ENCODE data around the gene PEX7. TPM values are rescaled to one million over a fixed set of nuclear protein-coding genes. Genes with fewer than 3 reads are reported as not detected.
"Not testable (repeated sequence)": the region's sequence is repeated elsewhere in the genome, so short reads cannot be mapped to it uniquely, and the experiment has no call there.

The PEX7 gene
- total RNA-seq, 1 donor from 2014 or later = 6.9 TPM

GRCh38 chr6:136863752-136864151, 41.4 kb downstream of the PEX7 start:
- TF ChIP-seq CTCF (IDR thresholded peaks at IDR 0.05; ENCODE audit: unreplicated experiment) = no peak
- Mint-ChIP-seq H3K27ac (no peak overlapping the region), H3K27me3 (no peaks in the 10 kb centered on the region), H3K9me3 (ENCODE audit: low read depth) (no peaks in the 10 kb centered on the region), H3K4me1 (ENCODE audit: low read depth) (no peaks in the 10 kb centered on the region), H3K4me3 (ENCODE audit: low read depth) (no peak overlapping the region), H3K36me3 (ENCODE audit: insufficient read depth) (peaks cover 2% of the 10 kb centered on the region)
- no peak for DNase-seq (ENCODE audit: low spot score, unreplicated experiment)

DNA sequence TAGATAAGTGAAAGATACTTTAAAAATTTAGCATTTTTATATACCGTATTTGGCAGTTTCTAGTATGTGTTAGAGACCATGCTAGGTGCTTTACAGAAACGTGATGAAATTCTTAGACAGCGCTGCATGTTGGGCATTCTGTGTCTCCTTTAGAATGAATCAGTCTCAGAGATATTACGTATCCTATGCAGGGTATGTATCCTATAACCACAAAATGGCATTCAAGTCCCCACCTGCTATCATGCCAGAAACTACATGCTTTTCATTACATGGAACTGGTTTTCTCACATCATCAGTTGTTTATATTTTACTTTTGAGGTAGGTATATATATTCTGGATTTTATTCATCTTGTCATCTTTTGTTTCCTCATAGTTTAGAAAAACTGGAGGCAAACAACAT, 42.3 kb downstream of the PEX7 start:
- TF ChIP-seq CTCF (IDR thresholded peaks at IDR 0.05; ENCODE audit: unreplicated experiment) = no peak
- peaks cover 2% of the 10 kb centered on the region for H3K36me3 Mint-ChIP-seq (ENCODE audit: insufficient read depth)
- no peaks in the 10 kb centered on the region for H3K9me3 Mint-ChIP-seq (ENCODE audit: low read depth)
- H3K27me3 Mint-ChIP-seq = no peaks in the 10 kb centered on the region
- H3K4me1 Mint-ChIP-seq (ENCODE audit: low read depth) = no peaks in the 10 kb centered on the region
- H3K27ac Mint-ChIP-seq = no peak overlapping the region
- H3K4me3 Mint-ChIP-seq (ENCODE audit: low read depth) = no peak overlapping the region
- no peak for DNase-seq (ENCODE audit: low spot score, unreplicated experiment)

DNA sequence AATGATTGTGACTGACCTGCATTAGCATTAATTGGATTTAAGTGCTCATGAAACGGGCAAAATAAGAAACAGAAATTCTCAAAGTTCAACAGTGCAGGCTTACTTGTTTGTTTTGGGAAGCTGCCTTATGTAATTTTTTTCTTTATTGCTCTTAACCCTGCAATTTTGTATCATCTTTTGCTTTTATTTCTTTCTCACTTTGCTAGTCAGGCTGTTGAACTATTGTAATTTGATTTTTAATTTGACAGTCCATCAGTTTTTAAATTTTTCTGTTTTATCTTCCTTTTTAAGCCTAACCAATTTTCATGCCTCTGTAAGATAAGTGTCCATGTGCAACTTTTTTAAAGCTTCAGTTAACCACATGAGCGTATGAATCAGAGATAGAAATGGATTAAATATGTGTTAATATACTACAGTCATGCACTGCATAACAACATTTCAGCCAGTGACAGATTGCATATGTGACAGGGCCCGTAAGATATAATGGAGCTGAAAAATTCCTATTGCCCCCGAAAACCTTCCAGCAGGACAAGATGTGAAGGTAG, 44.6 kb downstream of the PEX7 start:
- Mint-ChIP-seq H3K4me3 (ENCODE audit: low read depth) (no peak overlapping the region), H3K27me3 (no peaks in the 10 kb centered on the region), H3K4me1 (ENCODE audit: low read depth) (no peaks in the 10 kb centered on the region), H3K27ac (no peak overlapping the region), H3K9me3 (ENCODE audit: low read depth) (no peaks in the 10 kb centered on the region), H3K36me3 (ENCODE audit: insufficient read depth) (peaks cover 2% of the 10 kb centered on the region)
- DNase-seq (ENCODE audit: low spot score, unreplicated experiment) = no peak
- no peak for TF ChIP-seq CTCF (IDR thresholded peaks at IDR 0.05; ENCODE audit: unreplicated experiment)

DNA sequence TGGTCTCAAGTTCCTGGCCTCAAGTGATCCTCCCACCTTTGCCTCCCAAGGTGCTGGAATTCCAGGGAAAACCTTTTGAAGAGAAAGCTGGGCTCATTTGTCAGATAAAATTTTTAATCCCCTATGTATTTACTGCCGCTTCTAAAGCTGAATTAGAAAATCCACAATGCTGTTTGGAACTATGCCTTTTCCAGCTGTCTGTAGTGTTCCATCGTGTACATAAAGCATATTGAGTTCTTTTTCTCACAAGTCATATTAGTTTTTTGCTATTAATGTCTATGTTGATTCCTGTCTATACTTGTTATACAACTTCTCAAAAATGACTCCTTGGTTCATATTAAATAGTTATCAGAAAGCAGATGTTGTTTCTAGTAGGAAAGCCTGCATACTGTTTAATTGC, 47.1 kb downstream of the PEX7 start:
- DNase-seq (ENCODE audit: low spot score, unreplicated experiment) = no peak
- H3K9me3 Mint-ChIP-seq (ENCODE audit: low read depth) = peaks cover 13% of the 10 kb centered on the region

DNA sequence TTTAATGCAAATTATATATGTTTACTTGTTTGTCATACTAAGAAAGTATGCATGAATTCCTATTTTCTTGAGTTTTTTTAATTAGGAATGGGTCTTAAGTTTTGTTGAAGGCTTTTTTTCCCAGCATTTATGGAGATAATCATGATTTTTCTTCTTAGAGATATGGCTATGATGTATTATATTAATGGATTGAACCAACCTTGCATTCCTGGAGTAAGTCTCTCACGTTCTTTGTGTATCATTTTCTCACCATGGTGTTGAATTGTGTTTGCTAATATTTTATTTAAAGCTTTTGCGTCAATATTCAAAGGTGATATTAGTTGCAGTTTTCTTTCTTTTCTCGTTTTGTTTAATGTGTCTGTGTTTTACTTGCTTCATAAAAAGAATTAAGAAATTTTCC, 51.4 kb downstream of the PEX7 start:
- TF ChIP-seq CTCF (IDR thresholded peaks at IDR 0.05; ENCODE audit: unreplicated experiment) = no peak
- Mint-ChIP-seq H3K4me1 (ENCODE audit: low read depth) (no peaks in the 10 kb centered on the region), H3K27me3 (no peaks in the 10 kb centered on the region), H3K27ac (no peak overlapping the region), H3K9me3 (ENCODE audit: low read depth) (peaks cover 26% of the 10 kb centered on the region), H3K4me3 (ENCODE audit: low read depth) (no peak overlapping the region), H3K36me3 (ENCODE audit: insufficient read depth) (peaks cover 33% of the 10 kb centered on the region)
- no peak for DNase-seq (ENCODE audit: low spot score, unreplicated experiment)

More for the DNA sequence above, 47.1 kb downstream of the PEX7 start:
- H3K27ac Mint-ChIP-seq = no peak overlapping the region
- H3K27me3 Mint-ChIP-seq = no peaks in the 10 kb centered on the region
- peaks cover 18% of the 10 kb centered on the region for H3K36me3 Mint-ChIP-seq (ENCODE audit: insufficient read depth)
- no peak overlapping the region for H3K4me3 Mint-ChIP-seq (ENCODE audit: low read depth)
- TF ChIP-seq CTCF (IDR thresholded peaks at IDR 0.05; ENCODE audit: unreplicated experiment) = no peak
- no peaks in the 10 kb centered on the region for H3K4me1 Mint-ChIP-seq (ENCODE audit: low read depth)

DNA sequence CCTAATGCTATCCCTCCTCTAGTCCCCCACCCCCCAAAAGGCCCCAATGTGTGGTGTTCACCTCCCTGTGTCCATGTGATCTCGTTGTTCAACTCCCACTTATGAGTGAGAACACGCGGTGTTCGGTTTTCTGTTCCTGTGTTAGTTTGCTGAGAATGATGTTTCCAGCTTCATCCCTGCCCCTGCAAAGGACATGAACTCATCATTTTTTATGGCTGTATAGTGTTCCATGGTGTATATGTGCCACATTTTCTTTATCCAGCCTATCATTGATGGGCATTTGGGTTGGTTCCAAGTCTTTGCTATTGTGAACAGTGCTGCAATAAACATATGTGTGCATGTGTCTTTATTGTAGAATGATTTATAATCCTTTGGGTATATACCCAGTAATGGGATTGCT, 54.1 kb downstream of the PEX7 start:
- not testable (repeated sequence) for H3K4me1 Mint-ChIP-seq (ENCODE audit: low read depth); DNase-seq (ENCODE audit: low spot score, unreplicated experiment); H3K27ac Mint-ChIP-seq; H3K27me3 Mint-ChIP-seq; H3K4me3 Mint-ChIP-seq (ENCODE audit: low read depth)
- peaks cover 26% of the 10 kb centered on the region for H3K9me3 Mint-ChIP-seq (ENCODE audit: low read depth)
- H3K36me3 Mint-ChIP-seq (ENCODE audit: insufficient read depth) = peaks cover 33% of the 10 kb centered on the region

Data from progenitor cell of endocrine pancreas (in vitro differentiated cells).